Measurements from ENCODE around the gene PIP4K2A. TPM values are rescaled to one million over a fixed set of nuclear protein-coding genes. Genes with fewer than 3 reads are reported as not detected.

Gene PIP4K2A
- 12.3 and 17.1 TPM in 2 replicates for total RNA-seq

DNA sequence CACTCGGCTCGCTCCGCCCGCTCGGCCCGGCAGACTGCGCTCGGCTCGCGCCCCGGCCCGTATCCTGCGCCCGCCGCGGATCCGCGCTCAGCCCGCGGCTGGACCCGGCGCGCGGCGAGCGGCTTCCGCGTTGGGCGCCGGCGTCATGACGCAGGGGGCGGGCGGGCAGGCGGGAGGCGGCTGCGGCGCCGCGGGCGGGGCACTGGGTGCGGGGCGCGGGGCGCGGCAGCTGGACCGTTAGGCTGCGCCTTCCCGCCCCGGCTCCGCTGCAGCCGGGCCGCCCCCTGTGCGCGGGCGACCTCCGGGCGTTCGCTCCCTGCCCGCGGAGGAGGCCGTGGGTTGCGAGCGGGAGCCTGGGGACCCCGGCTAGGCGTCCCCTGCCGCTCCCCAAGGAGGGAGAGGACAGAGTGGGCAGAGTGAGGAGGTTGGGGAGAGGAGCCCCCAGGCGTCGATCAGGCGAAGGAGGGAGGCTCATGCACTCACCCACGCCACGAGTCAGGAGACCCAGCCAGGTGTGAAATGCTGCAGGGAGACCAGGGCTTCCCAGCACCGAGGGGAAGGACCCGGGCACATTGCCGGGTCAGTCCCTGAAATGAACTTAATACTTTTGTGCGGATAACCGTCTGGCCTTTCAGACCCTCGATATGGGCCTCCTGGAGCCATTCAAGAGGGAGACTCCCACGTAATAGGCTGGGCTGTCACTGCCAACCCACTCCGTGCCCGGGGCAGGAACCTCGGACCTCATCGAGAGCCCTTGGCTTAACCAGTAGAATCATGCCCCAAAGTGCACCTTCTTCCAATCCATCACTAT, at the start of gene PIP4K2A:
TSS of gene PIP4K2A (minus strand) at position 100 of the 811 bp plus-strand sequence. CDS start 252 bp downstream, outside the sequence.

Other genes starting within 250 kb of the PIP4K2A start
- gene ARMC3, start 213.5 kb upstream of the PIP4K2A start, total RNA-seq = 0.48 and 0.64 TPM in 2 replicates

All from tracheal epithelial cell (primary cell).